ENCODE measurements around the gene AGFG1. TPM values are rescaled to one million over a fixed set of nuclear protein-coding genes. Genes with fewer than 3 reads are reported as not detected.

The AGFG1 gene
- total and polyA plus RNA-seq, 2 experiments from 2014 or later, result 34.0 to 39.0 TPM

DNA sequence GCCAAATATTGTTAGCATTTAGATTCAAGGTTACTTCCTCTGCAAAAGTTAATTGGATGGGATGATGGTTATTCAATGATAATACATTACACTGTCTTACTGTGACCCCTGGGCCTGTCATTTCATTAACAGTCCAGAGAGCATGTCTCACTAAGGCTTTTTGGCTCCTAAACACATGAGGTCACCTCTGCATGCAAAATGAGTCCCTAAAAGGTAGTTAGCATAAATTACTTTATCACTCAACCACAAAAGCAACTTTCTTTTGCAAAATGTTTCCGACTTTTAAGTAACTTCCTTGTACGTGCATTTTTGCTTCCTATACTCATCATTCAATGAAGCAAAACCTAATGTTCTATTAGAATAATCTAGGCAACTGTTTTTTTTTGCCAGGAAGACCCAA is 16.8 kb upstream of the AGFG1 start:
- no peak overlapping the region for H3K4me3 ChIP-seq
- peaks cover 7% of the 10 kb centered on the region for H3K4me1 ChIP-seq (ENCODE audit: low read depth)
- DNase-seq (ENCODE audit: low read depth in 1 of 2, low spot score in 1 of 2), result no peak
- H3K27me3 ChIP-seq, result no peaks in the 10 kb centered on the region
- H3K36me3 ChIP-seq, result no peaks in the 10 kb centered on the region
- TF ChIP-seq, protein P1, sequence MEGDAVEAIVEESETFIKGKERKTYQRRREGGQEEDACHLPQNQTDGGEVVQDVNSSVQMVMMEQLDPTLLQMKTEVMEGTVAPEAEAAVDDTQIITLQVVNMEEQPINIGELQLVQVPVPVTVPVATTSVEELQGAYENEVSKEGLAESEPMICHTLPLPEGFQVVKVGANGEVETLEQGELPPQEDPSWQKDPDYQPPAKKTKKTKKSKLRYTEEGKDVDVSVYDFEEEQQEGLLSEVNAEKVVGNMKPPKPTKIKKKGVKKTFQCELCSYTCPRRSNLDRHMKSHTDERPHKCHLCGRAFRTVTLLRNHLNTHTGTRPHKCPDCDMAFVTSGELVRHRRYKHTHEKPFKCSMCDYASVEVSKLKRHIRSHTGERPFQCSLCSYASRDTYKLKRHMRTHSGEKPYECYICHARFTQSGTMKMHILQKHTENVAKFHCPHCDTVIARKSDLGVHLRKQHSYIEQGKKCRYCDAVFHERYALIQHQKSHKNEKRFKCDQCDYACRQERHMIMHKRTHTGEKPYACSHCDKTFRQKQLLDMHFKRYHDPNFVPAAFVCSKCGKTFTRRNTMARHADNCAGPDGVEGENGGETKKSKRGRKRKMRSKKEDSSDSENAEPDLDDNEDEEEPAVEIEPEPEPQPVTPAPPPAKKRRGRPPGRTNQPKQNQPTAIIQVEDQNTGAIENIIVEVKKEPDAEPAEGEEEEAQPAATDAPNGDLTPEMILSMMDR (IDR thresholded peaks at IDR 0.05; ENCODE audit: low read depth, low read length), result no peak
- no peaks in the 10 kb centered on the region for H3K9me3 ChIP-seq (ENCODE audit: low read depth)
- no peak overlapping the region for H3K27ac ChIP-seq

- no peak for DNase-seq (ENCODE audit: low read depth in 1 of 2, low spot score in 1 of 2)
- H3K27ac ChIP-seq, result no peak overlapping the region
Observed at GRCh38 chr2:227456102-227456501, 15.9 kb upstream of the AGFG1 start.

DNA sequence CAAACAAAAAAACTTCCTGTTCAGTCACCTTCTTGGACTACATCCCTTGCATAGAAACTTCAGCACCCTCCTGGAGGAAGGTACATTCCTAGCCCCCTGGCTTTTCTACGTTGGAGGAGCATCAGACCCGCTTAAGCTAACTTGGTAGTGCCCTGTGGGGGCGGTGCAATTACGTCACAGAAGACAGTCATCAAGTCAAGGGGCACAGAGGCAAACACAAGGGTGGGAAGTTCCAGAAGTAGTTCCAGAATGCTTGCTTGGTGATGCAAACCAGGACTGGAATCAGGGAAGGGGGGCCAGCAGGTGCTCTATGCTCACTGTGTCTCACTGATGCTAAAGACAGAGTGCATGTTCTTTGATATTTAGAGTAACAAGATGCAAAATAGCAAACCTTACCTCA is 15.2 kb upstream of the AGFG1 start:
- H3K36me3 ChIP-seq, result no peaks in the 10 kb centered on the region
- H3K9me3 ChIP-seq (ENCODE audit: low read depth), result no peaks in the 10 kb centered on the region
- TF ChIP-seq, protein P1 (IDR thresholded peaks at IDR 0.05; ENCODE audit: low read depth, low read length), result no peak
- H3K4me3 ChIP-seq, result no peak overlapping the region
- H3K27ac ChIP-seq, result no peak overlapping the region
- H3K27me3 ChIP-seq, result no peaks in the 10 kb centered on the region
- no peak for DNase-seq (ENCODE audit: low read depth in 1 of 2, low spot score in 1 of 2)
- H3K4me1 ChIP-seq (ENCODE audit: low read depth), result no peaks in the 10 kb centered on the region

More at GRCh38 chr2:227456102-227456501, 15.9 kb upstream of the AGFG1 start:
- TF ChIP-seq, protein P1 (IDR thresholded peaks at IDR 0.05; ENCODE audit: low read depth, low read length), result no peak
- H3K27me3 ChIP-seq, result no peaks in the 10 kb centered on the region
- no peaks in the 10 kb centered on the region for H3K36me3 ChIP-seq
- H3K9me3 ChIP-seq (ENCODE audit: low read depth), result no peaks in the 10 kb centered on the region
- H3K4me3 ChIP-seq, result no peak overlapping the region
- H3K4me1 ChIP-seq (ENCODE audit: low read depth), result peaks cover 5% of the 10 kb centered on the region

DNA sequence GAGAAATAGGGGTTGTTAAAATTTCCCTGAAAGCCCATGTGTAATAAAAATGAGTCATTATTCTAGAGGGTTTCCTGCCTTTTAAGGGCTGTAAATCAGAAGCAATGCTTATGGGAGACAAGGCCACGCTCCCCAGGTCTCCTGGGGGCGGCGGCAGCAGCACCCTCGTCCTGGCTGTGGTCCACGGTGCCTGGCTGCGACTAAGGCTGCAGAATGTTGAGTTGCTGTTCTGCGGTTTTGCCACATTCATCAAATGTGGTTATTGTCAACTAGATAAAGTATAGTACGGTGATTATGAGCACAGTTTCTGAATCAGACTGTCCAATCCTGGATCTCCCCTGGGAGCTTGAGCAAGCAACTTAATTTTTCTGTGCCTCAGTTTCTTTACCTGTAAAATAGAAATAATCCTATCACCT is 11.9 kb upstream of the AGFG1 start:
- no peak overlapping the region for H3K27ac ChIP-seq
- TF ChIP-seq, protein P1 (IDR thresholded peaks at IDR 0.05; ENCODE audit: low read depth, low read length), result no peak

DNA sequence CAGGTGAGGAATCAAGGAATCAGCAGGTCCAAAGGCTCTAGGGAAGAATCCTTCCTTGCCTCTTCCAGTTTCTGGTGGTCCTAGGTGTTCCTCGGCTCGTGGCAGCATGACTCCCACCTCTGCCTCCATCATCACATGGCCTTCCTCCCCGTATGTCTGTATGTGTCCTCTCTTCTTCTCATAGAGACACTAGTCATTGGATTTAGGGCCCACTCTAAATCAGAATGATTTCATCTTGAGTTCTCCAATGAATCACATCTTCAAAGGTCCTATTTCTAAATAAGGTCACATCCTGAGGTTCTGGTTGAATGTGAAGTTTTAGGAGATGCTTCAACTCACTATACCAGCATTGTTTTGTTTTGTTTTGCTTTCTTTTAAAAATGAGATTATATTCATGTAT is 11.1 kb upstream of the AGFG1 start:
- no peaks in the 10 kb centered on the region for H3K4me1 ChIP-seq (ENCODE audit: low read depth)
- H3K4me3 ChIP-seq, result no peak overlapping the region
- H3K27ac ChIP-seq, result no peak overlapping the region
- no peak for DNase-seq (ENCODE audit: low read depth in 1 of 2, low spot score in 1 of 2)
- H3K9me3 ChIP-seq (ENCODE audit: low read depth), result no peaks in the 10 kb centered on the region
- H3K27me3 ChIP-seq, result no peaks in the 10 kb centered on the region
- H3K36me3 ChIP-seq, result no peaks in the 10 kb centered on the region
- TF ChIP-seq, protein P1 (IDR thresholded peaks at IDR 0.05; ENCODE audit: low read depth, low read length), result no peak

More for the DNA sequence above, 11.9 kb upstream of the AGFG1 start:
- H3K4me1 ChIP-seq (ENCODE audit: low read depth), result no peaks in the 10 kb centered on the region
- no peaks in the 10 kb centered on the region for H3K27me3 ChIP-seq
- no peak overlapping the region for H3K4me3 ChIP-seq
- peak in 1 of 2 donors; percentile 91 for DNase-seq (ENCODE audit: low read depth in 1 of 2, low spot score in 1 of 2)
- no peaks in the 10 kb centered on the region for H3K9me3 ChIP-seq (ENCODE audit: low read depth)
- H3K36me3 ChIP-seq, result no peaks in the 10 kb centered on the region
